Measurements from ENCODE around the gene PHF19. TPM values are rescaled to one million over a fixed set of nuclear protein-coding genes. Genes with fewer than 3 reads are reported as not detected.

PHF19 gene
- total RNA-seq, 4 donors from 2014 or later = 16.3 to 31.2 (median 25.3) TPM

GRCh38 chr9:120875643-120875953, 1.4 kb downstream of the PHF19 start:
- DNase-seq (ENCODE audit: low spot score) (no peak), ATAC-seq (ENCODE audit: low FRiP score) (no peak)
- no peak for TF ChIP-seq CTCF (IDR thresholded peaks at IDR 0.05)

GRCh38 chr9:120875195-120875565, 1.8 kb downstream of the PHF19 start:
- ATAC-seq (ENCODE audit: low FRiP score) (no peak), DNase-seq (ENCODE audit: low spot score) (no peak)
- TF ChIP-seq CTCF (IDR thresholded peaks at IDR 0.05) = no peak

GRCh38 chr9:120874226-120875194, 2.5 kb downstream of the PHF19 start:
- TF ChIP-seq CTCF (IDR thresholded peaks at IDR 0.05) = no peak
- DNase-seq (ENCODE audit: low spot score) = no peak
- no peak for ATAC-seq (ENCODE audit: low FRiP score)

GRCh38 chr9:120873512-120873911, 3.5 kb downstream of the PHF19 start:
- TF ChIP-seq CTCF (IDR thresholded peaks at IDR 0.05) = no peak
- no peak for ATAC-seq (ENCODE audit: low FRiP score)
- no peak for DNase-seq (ENCODE audit: low spot score)

GRCh38 chr9:120872791-120873502, 4.0 kb downstream of the PHF19 start:
- DNase-seq (ENCODE audit: low spot score) = no peak
- TF ChIP-seq CTCF (IDR thresholded peaks at IDR 0.05) = no peak
- no peak for ATAC-seq (ENCODE audit: low FRiP score)

GRCh38 chr9:120870206-120870605, 6.8 kb downstream of the PHF19 start:
- no peak for TF ChIP-seq CTCF (IDR thresholded peaks at IDR 0.05)
- ATAC-seq (ENCODE audit: low FRiP score) (no peak), DNase-seq (ENCODE audit: low spot score) (no peak)

Data from omental fat pad (tissue), 4 donors.